Measurements from ENCODE around the gene ASNSD1.

The ASNSD1 gene

GRCh38 chr2:189658306-189659212, 2.7 kb upstream of the ASNSD1 start:
- Histone ChIP-seq H3K4me1 (ENCODE audit: control insufficient read depth, low read length) (peaks cover 32% of the 10 kb centered on the region), H3K4me2 (ENCODE audit: low read length) (peak overlapping the region; percentile 18)

GRCh38 chr2:189659734-189660133, 1.5 kb upstream of the ASNSD1 start:
- no peak overlapping the region for H3K4me2 ChIP-seq (ENCODE audit: low read length)

More at GRCh38 chr2:189658306-189659212, 2.7 kb upstream of the ASNSD1 start:
- no peak for TF ChIP-seq CTCF (IDR thresholded peaks at IDR 0.05; ENCODE audit: low read depth, low read length, poor library complexity, severe bottlenecking)
- TF ChIP-seq EZH2phosphoT487 (IDR thresholded peaks at IDR 0.05; ENCODE audit: borderline replicate concordance, low read length): no peak
- Histone ChIP-seq H3K9me2 (replicated peaks; ENCODE audit: control insufficient read depth, low read length) (no peaks in the 10 kb centered on the region), H3K36me3 (ENCODE audit: control insufficient read depth, low read length) (peaks cover 14% of the 10 kb centered on the region), H3K79me2 (ENCODE audit: control insufficient read depth, low read length) (peaks cover 22% of the 10 kb centered on the region), H3K27me3 (ENCODE audit: control insufficient read depth, low read length) (no peaks in the 10 kb centered on the region), H3K27ac (ENCODE audit: low read depth, low read length) (no peak overlapping the region), H3K9me3 (ENCODE audit: control insufficient read depth, insufficient read depth, low read length) (no peaks in the 10 kb centered on the region), H3F3A (ENCODE audit: control insufficient read depth, insufficient read depth) (no peaks in the 10 kb centered on the region), H3K4me3 (ENCODE audit: low read length) (no peak overlapping the region), H4K20me1 (ENCODE audit: control insufficient read depth, insufficient read depth, low read depth, low read length) (no peaks in the 10 kb centered on the region; the same call in 1 of the 2 replicates)

GRCh38 chr2:189660803-189661147, 484 bp upstream of the ASNSD1 start:
- Histone ChIP-seq H3K9me3 (ENCODE audit: control insufficient read depth, insufficient read depth, low read length) (no peaks in the 10 kb centered on the region), H3K36me3 (ENCODE audit: control insufficient read depth, low read length) (peaks cover 32% of the 10 kb centered on the region), H3K79me2 (ENCODE audit: control insufficient read depth, low read length) (peaks cover 38% of the 10 kb centered on the region), H3K4me3 (ENCODE audit: low read length) (peak overlapping the region; percentile 37), H3K9me2 (replicated peaks; ENCODE audit: control insufficient read depth, low read length) (no peaks in the 10 kb centered on the region), H3K4me1 (ENCODE audit: control insufficient read depth, low read length) (peaks cover 39% of the 10 kb centered on the region), H3K4me2 (ENCODE audit: low read length) (peak overlapping the region; percentile 38), H3F3A (ENCODE audit: control insufficient read depth, insufficient read depth) (no peaks in the 10 kb centered on the region), H3K27me3 (ENCODE audit: control insufficient read depth, low read length) (no peaks in the 10 kb centered on the region), H3K27ac (ENCODE audit: low read depth, low read length) (no peak overlapping the region), H4K20me1 (ENCODE audit: control insufficient read depth, insufficient read depth, low read depth, low read length) (peaks cover 1% of the 10 kb centered on the region; the same call in 1 of the 2 replicates)
- TF ChIP-seq CTCF (IDR thresholded peaks at IDR 0.05; ENCODE audit: low read depth, low read length, poor library complexity, severe bottlenecking) (no peak), EZH2phosphoT487 (IDR thresholded peaks at IDR 0.05; ENCODE audit: borderline replicate concordance, low read length) (no peak)

More at GRCh38 chr2:189659734-189660133, 1.5 kb upstream of the ASNSD1 start:
- Histone ChIP-seq H3K9me2 (replicated peaks; ENCODE audit: control insufficient read depth, low read length) (no peaks in the 10 kb centered on the region), H3K36me3 (ENCODE audit: control insufficient read depth, low read length) (peaks cover 24% of the 10 kb centered on the region), H3K27ac (ENCODE audit: low read depth, low read length) (no peak overlapping the region), H3K79me2 (ENCODE audit: control insufficient read depth, low read length) (peaks cover 33% of the 10 kb centered on the region), H3F3A (ENCODE audit: control insufficient read depth, insufficient read depth) (no peaks in the 10 kb centered on the region), H3K4me3 (ENCODE audit: low read length) (no peak overlapping the region), H4K20me1 (ENCODE audit: control insufficient read depth, insufficient read depth, low read depth, low read length) (no peaks in the 10 kb centered on the region; the same call in 1 of the 2 replicates), H3K4me1 (ENCODE audit: control insufficient read depth, low read length) (peaks cover 39% of the 10 kb centered on the region), H3K27me3 (ENCODE audit: control insufficient read depth, low read length) (no peaks in the 10 kb centered on the region), H3K9me3 (ENCODE audit: control insufficient read depth, insufficient read depth, low read length) (no peaks in the 10 kb centered on the region)
- TF ChIP-seq CTCF (IDR thresholded peaks at IDR 0.05; ENCODE audit: low read depth, low read length, poor library complexity, severe bottlenecking) (no peak), EZH2phosphoT487 (IDR thresholded peaks at IDR 0.05; ENCODE audit: borderline replicate concordance, low read length) (no peak)
